T-helper 1 cell (primary cell): ENCODE measurements around the gene RAMAC.
A peak's percentile ranks its signal among the peaks of the same experiment; 100 is the strongest.
"Not testable (repeated sequence)": the region's sequence is repeated elsewhere in the genome, so short reads cannot be mapped to it uniquely, and the experiment has no call there.

Experiments
- DNase-seq, 5 donors: peaks; one replicate each; pipeline ENCODE4 v3.0.0-alpha.2; 2012 to 2020

Gene RAMAC

GRCh38 chr15:82969353-82969752 is 16.7 kb upstream of the RAMAC start:
- DNase-seq = no peak

- DNase-seq = no peak
Observed at GRCh38 chr15:82970078-82970686, 15.8 kb upstream of the RAMAC start.

- DNase-seq = no peak
Observed at GRCh38 chr15:82970696-82971095, 15.3 kb upstream of the RAMAC start.

GRCh38 chr15:82971218-82971984 is 14.6 kb upstream of the RAMAC start:
- DNase-seq = no peak

GRCh38 chr15:82972990-82973389 is 13.0 kb upstream of the RAMAC start:
- DNase-seq = no peak

- DNase-seq = no peak
Observed at GRCh38 chr15:82977076-82977475, 8.9 kb upstream of the RAMAC start.

- DNase-seq = no peak
Observed at GRCh38 chr15:82978438-82978837, 7.6 kb upstream of the RAMAC start.

- no peak for DNase-seq
Observed at GRCh38 chr15:82979726-82980125, 6.3 kb upstream of the RAMAC start.

GRCh38 chr15:82980981-82981380 is 5.0 kb upstream of the RAMAC start:
- no peak for DNase-seq

GRCh38 chr15:82986442-82986780 is 401 bp downstream of the RAMAC start:
- DNase-seq = peak in 3 of 5 donors; percentile 12 to 19 (median 14)

GRCh38 chr15:82992436-82992998 is 6.5 kb downstream of the RAMAC start:
- no peak for DNase-seq

- no peak for DNase-seq
Observed at GRCh38 chr15:82993144-82993543, 7.1 kb downstream of the RAMAC start.

GRCh38 chr15:82995076-82995475 is 9.1 kb downstream of the RAMAC start:
- DNase-seq = no peak

GRCh38 chr15:82995938-82996337 is 9.9 kb downstream of the RAMAC start:
- DNase-seq = no peak

- no peak for DNase-seq
Observed at GRCh38 chr15:82999426-82999825, 13.4 kb downstream of the RAMAC start.

GRCh38 chr15:82999905-83000671 is 14.1 kb downstream of the RAMAC start:
- peak in 2 of 5 donors; percentile 23 to 64 for DNase-seq

GRCh38 chr15:83000672-83001031 is 14.6 kb downstream of the RAMAC start:
- not testable (repeated sequence) for DNase-seq

GRCh38 chr15:83010709-83011270 is 24.8 kb downstream of the RAMAC start:
- DNase-seq = peak; percentile 28 to 83 (median 52)

GRCh38 chr15:83011271-83012075 is 25.5 kb downstream of the RAMAC start, which contains the start of gene C15orf40:
C15orf40 (minus strand) TSS chr15:83011639; CDS start chr15:83011607, 32 bp downstream.
- peak; percentile 66 to 91 (median 75) for DNase-seq

GRCh38 chr15:83012076-83012426 is 26.0 kb downstream of the RAMAC start:
- DNase-seq = no peak

GRCh38 chr15:83012636-83013035 is 26.6 kb downstream of the RAMAC start:
- DNase-seq = no peak

GRCh38 chr15:83014205-83014653 is 28.2 kb downstream of the RAMAC start:
- DNase-seq = peak in 1 of 5 donors; percentile 6
